Stimulated activated CD8-positive, alpha-beta memory T cell treated with anti-CD3 and anti-CD28 coated beads, Interleukin-15, amount 100 ng/mL, for 48 hours (primary cell): Measurements from ENCODE around the gene TYW1B.
"Not testable (repeated sequence)": the region's sequence is repeated elsewhere in the genome, so short reads cannot be mapped to it uniquely, and the experiment has no call there.

ENCODE experiments used
- DNase-seq, 2 donors: peaks; one replicate each; pipeline ENCODE4 v3.0.0-alpha.2; 2020; ENCODE audit warnings: low read depth in 2 of 2

Gene TYW1B, protein sequence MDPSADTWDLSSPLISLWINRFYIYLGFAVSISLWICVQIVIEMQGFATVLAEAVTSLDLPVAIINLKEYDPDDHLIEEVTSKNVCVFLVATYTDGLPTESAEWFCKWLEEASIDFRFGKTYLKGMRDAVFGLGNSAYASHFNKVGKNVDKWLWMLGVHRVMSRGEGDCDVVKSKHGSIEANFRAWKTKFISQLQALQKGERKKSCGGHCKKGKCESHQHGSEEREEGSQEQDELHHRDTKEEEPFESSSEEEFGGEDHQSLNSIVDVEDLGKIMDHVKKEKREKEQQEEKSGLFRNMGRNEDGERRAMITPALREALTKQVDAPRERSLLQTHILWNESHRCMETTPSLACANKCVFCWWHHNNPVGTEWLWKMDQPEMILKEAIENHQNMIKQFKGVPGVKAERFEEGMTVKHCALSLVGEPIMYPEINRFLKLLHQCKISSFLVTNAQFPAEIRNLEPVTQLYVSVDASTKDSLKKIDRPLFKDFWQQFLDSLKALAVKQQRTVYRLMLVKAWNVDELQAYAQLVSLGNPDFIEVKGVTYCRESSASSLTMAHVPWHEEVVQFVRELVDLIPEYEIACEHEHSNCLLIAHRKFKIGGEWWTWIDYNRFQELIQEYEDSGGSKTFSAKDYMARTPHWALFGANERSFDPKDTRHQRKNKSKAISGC

GRCh38 chr7:72827839-72828591, at the start of gene TYW1B:
TYW1B (minus strand) TSS chr7:72828200; CDS start chr7:72828075, 125 bp downstream.
- peak; percentile 93 to 96 for DNase-seq

DNA sequence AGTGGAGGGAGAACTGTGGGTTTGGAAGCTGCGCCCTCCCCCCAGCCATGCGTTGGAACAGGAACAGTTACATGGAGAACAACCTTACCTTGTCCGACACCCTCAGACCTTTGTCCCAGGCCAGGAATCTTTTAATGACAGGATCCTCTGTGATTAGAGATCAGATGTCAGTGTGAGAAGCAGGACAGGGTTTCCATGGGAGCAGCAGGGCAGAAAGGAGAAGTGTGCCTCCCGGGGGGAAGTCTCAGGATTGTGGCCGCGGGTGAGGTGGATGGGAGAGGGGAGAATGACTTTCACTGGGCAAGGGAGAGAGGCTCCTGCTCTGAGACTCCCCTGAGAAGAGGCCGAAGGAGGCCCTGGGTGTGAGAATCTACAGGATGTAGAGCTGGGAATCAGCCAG, 39.6 kb upstream of the TYW1B start:
- DNase-seq, result not testable (repeated sequence)

DNA sequence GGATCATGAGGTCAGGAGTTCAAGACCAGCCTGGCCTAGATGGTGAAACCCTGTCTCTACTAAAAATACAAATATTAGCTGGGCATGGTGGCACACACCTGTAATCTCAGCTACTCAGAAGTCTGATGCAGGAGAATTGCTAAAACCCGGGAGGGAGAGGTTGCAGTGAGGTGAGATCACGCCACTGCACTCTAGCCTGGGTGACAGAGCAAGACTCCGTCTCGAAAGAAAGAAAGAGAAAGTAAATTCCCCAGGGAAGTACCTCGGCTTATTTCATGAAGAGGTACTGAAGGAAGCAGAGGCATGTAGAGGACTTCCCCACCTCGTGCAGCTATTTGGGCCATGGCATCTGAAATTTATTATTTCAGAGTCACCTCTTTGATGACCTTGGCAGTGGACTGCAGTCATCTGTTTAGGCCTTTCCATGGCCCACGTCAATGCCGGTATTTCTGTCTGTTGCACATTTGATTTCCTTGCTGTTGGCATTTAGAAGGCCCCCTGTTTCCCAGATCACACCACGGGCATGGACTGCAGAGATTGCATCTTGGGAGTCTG, 30.9 kb upstream of the TYW1B start:
- DNase-seq, result not testable (repeated sequence)

DNA sequence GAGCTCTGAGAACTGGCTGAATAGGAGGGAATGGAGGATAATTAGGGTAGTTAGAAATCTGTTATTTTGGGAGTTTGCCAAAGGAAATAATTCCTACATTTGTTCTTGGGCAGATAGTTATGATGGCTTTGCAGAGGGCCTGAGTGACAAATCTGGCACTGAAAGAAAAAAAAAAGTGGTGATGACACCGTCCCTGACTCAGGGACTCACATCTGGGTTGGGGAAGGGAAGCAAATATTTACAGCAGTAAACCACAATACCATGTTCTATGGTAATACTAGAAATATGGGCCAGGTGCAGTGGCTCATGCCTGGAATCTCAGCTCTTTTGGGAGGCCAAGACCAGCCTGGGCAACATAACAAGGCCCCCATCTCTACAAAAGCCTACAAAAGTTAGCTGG, 29.9 kb upstream of the TYW1B start:
- not testable (repeated sequence) for DNase-seq

DNA sequence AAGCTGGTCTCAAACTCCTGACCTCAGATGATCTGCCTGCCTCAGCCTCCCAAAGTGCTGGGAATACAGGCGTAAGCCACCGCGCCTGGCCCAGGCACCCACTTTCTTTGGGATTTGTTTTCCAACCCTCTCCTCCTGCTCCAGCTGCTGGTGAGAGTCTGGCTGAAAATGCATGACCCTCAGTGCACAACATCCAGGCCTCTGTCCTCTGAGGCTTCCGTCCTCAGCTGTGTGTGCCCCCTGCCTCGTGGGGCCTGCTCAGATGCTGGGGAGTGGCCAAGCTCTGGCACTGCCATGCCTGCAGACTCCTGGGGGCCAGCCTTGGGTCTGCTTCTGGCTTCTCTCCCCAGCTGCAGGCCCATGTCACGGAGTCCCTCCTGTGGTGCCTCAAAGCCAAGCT, 27.3 kb upstream of the TYW1B start:
- DNase-seq, result not testable (repeated sequence)

DNA sequence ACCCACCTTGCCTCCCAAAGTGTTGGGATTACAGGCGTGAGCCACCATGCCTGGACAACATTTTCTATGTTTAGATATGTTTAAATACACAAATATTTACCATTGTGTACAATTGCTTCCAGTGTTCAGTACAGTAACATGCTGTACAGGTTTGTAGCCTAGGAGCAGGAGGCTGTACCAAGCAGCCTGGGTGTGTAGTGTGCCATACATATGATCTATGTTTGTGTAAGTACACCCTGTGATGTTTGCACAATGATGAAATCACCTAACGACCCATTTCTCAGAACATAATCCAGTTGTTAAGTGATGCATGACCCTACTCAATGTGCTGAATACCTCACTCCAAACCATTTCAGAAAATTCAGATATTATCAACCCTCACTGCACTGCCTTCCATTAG, 24.9 kb upstream of the TYW1B start:
- DNase-seq, result not testable (repeated sequence)

GRCh38 chr7:72850746-72851145, 22.7 kb upstream of the TYW1B start:
- DNase-seq, result not testable (repeated sequence)

- DNase-seq, result not testable (repeated sequence)
Measured at GRCh38 chr7:72844146-72844545, 16.1 kb upstream of the TYW1B start.

DNA sequence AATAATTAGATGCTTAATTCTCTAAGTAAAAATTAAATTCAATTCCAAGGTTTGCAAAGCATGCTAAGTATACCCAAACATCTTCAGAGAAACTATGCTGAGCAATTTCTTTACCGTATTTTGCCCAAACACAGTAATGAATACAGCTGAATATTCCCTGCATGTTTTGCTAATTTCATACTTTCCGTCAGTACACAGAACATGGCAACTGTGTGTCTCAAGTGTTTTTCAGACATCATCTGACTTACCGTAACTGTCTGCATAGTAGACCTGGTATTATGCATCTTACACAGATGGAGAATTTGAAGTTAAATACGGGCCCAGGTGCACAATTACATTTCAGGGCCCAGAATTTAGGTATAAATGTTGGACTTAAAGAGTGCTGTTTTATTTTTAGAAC, 15.2 kb upstream of the TYW1B start:
- DNase-seq, result not testable (repeated sequence)

GRCh38 chr7:72840966-72841511, 13.0 kb upstream of the TYW1B start:
- not testable (repeated sequence) for DNase-seq

GRCh38 chr7:72838315-72838714, 10.3 kb upstream of the TYW1B start:
- not testable (repeated sequence) for DNase-seq

DNA sequence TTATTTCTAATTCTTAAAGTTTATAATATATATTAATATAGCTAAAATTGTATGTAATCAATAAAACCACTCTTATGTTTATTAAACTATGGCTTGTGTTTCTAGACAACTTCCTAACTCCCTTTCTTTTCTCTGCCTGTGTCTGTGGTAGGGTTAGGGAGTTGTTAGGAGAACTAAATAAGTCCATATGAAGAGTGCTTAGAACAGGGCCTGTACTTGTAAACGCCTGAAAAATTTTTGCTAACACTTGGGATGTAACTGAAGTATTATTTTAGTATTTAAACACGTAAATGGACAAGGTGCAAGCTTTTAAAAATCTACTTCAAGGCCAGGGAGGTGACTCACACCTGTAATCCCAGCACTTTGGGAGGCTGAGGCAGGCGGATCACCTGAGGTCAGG, 9.3 kb upstream of the TYW1B start:
- DNase-seq, result not testable (repeated sequence)

DNA sequence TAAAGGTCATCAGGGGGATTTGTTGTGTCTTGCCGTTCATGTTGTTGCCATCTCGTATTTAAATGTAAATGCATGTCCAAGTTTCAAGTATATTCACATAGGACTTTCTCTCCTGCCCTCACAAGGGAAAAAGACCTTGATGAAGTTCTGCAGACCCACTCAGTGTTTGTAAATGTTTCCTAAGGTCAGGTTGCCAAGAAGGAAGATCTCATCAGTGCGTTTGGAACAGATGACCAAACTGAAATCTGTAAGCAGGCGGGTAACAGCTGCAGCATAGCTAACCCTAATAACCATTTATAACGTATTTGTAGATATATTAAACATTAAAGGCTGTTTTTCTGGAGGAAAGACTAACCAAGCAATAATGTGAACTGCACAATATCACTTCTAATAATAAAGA, 2.6 kb upstream of the TYW1B start:
- not testable (repeated sequence) for DNase-seq

- DNase-seq, result peak in 1 of 2 donors; percentile 16
Measured at GRCh38 chr7:72829687-72830354, 1.8 kb upstream of the TYW1B start.

DNA sequence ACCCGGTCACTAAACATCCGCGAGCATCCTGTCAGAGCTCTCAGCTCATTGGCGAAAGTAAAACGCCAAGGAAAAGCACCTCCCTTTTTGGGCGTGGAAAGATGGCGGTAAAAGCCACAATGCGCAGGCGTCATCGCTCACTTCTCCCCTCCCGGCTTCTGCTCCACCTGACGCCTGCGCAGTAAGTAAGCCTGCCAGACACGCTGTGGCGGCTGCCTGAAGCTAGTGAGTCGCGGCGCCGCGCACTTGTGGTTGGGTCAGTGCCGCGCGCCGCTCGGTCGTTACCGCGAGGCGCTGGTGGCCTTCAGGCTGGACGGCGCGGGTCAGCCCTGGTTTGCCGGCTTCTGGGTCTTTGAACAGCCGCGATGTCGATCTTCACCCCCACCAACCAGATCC, 1.3 kb upstream of the TYW1B start:
- DNase-seq, result peak; percentile 92 to 95

- not testable (repeated sequence) for DNase-seq
Measured at GRCh38 chr7:72823765-72824732, 4.0 kb downstream of the TYW1B start.

DNA sequence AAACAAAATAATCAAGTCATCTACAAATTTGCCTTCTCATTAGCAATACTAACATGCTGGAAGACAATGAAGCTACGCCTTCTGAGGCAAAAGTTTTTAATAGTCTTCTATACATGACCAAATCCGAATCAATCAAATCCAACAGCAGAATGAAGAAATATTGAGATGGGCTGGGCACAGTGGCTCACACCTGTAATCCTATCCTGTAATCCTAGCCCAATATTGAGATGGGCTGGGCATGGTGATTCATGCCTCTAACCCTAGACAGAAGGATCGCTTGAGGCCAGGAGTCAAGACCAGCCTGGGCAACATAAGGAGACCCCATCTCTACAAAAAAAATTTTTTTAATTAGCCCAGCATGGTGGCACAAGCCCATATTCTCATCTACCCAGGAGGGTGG, 5.5 kb downstream of the TYW1B start:
- DNase-seq, result not testable (repeated sequence)

GRCh38 chr7:72818663-72819361, 9.2 kb downstream of the TYW1B start:
- DNase-seq, result not testable (repeated sequence)

- DNase-seq, result not testable (repeated sequence)
Measured at GRCh38 chr7:72817661-72818060, 10.3 kb downstream of the TYW1B start.
